ENCODE results near the gene RSL1D1.

The RSL1D1 gene

DNA sequence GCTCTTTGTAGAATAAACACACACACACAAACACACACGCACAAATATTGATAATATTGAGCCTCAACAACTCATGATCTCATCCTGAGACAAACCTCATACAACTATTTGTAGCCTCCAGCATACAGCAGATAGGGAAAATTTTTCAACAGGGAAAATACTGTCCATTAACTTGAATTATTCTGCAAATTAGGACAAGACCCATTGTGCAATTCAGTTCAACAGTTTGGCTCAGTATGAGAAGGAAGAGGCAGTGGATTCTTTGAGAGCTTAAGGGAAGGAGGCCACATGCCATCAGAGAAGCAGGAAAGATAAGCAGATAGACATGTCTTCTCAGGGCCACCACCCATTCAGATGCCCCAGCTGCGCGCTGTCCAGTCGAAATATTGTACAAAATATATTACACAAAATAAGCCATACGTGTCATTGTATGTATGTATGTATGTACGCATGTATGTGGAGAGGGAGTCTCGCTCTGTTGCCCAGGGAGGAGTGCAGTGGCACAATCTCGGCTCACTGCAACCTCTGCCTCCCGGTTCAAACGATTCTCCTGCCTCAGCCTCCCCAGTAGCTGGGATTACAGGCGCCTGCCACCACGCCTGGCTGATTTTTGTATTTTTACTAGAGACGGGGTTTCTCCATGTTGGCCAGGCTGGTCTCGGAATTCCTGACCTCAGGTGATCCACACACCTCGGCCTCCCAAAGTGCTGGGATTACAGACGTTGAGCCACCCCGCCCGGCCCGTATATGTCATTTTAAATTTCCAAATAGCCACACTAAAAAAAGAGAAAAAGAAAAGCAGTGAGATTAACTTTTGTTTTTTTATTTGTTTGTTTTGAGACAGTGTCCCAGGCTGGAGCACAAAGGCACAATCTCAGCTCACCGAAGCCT lies 56.1 kb downstream of the RSL1D1 start:
- DNase-seq (ENCODE audit: low read depth), result no peak
- peak overlapping the region; percentile 97 for H3K4me3 ChIP-seq (replicated peaks; ENCODE audit: low read depth, low read length)
- no peak for TF ChIP-seq CTCF (IDR thresholded peaks at IDR 0.05; ENCODE audit: low read length, missing control alignments)

DNA sequence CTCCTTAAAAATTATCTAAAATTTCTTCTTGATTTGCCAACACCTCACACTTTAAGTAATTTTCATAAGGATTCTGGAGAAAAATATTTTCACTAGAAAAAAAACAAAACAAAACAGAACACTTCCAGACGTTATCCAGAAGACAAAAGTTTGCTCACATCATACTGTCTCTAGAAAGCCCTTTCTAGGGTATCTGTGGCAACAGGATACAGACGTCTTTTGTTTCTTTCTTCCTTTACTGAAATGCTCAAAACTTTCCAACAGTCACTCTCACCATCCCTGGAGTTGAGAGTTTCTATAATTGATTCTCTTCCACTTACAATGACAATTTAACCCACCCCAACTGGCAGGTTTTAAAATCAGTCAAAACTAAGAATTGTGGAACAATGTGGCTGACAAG lies 56.9 kb downstream of the RSL1D1 start:
- H3K4me3 ChIP-seq (replicated peaks; ENCODE audit: low read depth, low read length), result no peak overlapping the region
- no peak for TF ChIP-seq CTCF (IDR thresholded peaks at IDR 0.05; ENCODE audit: low read length, missing control alignments)
- no peak for DNase-seq (ENCODE audit: low read depth)

- no peak overlapping the region for H3K4me3 ChIP-seq (replicated peaks; ENCODE audit: low read depth, low read length)
- TF ChIP-seq CTCF (IDR thresholded peaks at IDR 0.05; ENCODE audit: low read length, missing control alignments), result no peak
- DNase-seq (ENCODE audit: low read depth), result no peak
These were observed 57.5 kb downstream of the RSL1D1 start for GRCh38 chr16:11793840-11794239.

DNA sequence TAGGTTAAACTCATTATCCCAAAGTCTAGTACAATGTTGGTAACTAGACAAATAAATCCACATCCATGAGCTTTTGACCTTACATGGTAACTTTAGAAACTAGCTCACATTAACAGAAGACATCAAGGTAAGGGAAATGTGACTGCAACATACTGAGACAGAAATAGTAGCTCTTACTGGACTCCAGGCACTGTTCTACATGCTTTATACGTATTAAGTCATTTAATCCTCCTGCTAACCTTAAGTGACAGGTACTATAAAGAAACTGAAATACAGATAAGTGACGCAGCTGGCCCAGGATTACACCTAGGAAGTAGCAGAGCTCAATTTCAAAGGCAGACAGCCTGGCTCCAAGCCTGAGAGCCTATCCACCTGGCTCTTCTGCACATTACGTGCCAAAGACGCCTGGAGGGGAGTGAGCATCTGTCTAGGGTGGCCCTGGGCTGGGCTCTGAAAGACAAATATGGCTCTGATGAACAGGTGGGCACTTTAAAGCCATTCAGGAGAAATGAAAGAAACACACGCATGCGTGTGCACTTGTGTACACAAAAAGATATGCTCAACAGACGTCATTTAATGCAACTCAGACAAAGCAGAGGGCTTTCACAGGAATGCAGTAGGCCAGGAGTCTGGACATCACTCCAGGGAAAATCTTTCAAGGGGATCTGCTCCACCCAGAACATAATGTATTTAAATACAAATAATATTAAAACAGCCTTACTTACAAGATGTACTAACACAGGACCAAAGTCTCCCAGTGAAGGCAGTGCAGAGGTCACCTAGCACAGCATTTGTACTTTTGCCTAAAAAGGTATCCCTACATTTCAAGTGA lies 58.7 kb downstream of the RSL1D1 start:
- no peak for TF ChIP-seq CTCF (IDR thresholded peaks at IDR 0.05; ENCODE audit: low read length, missing control alignments)
- no peak overlapping the region for H3K4me3 ChIP-seq (replicated peaks; ENCODE audit: low read depth, low read length)
- DNase-seq (ENCODE audit: low read depth), result no peak

GRCh38 chr16:11791144-11791828 lies 60.1 kb downstream of the RSL1D1 start:
- no peak for DNase-seq (ENCODE audit: low read depth)
- H3K4me3 ChIP-seq (replicated peaks; ENCODE audit: low read depth, low read length), result no peak overlapping the region

More at GRCh38 chr16:11791144-11791828, 60.1 kb downstream of the RSL1D1 start:
- no peak for TF ChIP-seq CTCF (IDR thresholded peaks at IDR 0.05; ENCODE audit: low read length, missing control alignments)

Data from fibroblast of pulmonary artery (primary cell).